MV-4-11 (cell line): Measurements from ENCODE around the gene KCTD2.
"Not testable (repeated sequence)": the region's sequence is repeated elsewhere in the genome, so short reads cannot be mapped to it uniquely, and the experiment has no call there.

Experiments used
- DNase-seq: peaks from one replicate; lab custom pipeline; 2025; lab: John Stamatoyannopoulos, UW

The KCTD2 gene

DNA sequence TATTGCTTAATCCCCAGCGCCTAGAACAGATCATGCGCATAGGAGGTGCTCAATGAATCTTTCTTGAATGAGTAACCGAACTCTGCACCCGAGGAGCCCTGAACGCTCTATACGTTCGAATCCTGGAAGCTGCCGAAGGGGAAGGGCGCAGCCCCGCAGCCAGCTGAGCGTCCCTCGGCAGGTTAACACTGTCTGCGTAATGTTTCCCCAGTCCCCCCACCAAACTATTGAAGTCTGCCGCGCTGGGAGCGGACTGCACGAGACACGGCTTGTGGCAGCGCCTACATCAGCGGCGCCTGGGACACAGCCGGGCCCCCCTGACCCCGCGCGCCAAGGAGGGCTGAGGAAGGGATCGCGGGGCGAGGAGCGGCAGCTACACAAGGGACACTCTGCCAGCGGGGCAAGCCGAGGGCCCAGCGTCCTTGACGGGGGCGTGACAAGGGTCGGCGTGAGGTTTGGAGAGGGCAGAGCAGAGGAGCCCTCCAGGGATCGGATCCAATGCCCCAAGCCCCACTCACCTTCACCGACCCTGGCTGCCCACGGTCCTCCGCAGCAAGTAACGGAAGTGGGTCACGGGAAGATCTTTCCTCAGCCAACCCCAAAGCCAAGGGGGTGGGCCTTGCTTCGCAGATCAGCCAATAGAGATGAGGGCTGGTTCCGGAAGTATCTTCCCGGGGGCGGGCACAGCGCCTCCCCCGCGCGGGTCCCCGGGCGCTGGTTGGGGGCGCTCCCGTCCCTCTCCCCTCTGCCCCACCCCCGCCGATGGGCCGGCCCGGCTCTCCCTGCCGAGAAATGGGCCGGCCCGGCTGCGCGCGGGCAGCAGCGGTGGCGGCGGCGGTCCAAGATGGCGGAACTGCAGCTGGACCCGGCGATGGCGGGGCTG lies at the start of gene KCTD2, which contains the start of gene ATP5PD:
KCTD2 (plus strand) TSS at position 819 of the 883 bp plus-strand sequence; CDS start at position 845, 26 bp downstream.
ATP5PD (minus strand) TSS at position 563 of the 883 bp plus-strand sequence. CDS start 4,319 bp downstream, outside the sequence.
- peak; percentile 94 for DNase-seq

DNA sequence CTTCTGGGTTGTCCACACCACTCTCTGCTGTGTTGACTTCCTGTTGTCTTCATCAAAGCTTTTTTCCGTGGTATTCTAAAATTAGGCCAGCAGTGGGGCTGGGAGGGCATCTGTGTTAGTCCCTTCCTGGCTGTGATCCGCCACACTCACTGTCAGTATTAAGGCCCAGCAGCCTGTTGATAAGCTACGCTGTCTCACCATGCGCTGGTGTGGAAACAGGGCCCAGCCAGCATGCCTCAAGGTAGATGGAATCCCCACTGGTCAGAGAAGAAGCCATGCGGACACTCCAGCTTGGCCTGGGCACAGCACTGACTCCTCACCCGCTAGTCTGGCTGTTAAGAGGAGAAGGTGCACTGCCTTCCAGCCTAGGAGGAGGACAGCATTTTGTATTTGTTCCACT lies 48.2 kb upstream of the KCTD2 start:
- peak; percentile 58 for DNase-seq

- DNase-seq, result peak; percentile 16
These were observed 47.5 kb upstream of the KCTD2 start for GRCh38 chr17:74999523-74999922.

GRCh38 chr17:75001915-75002843 lies 44.8 kb upstream of the KCTD2 start:
- peak; percentile 29 for DNase-seq

- no peak for DNase-seq
These were observed 43.7 kb upstream of the KCTD2 start for GRCh38 chr17:75003070-75003956.

DNA sequence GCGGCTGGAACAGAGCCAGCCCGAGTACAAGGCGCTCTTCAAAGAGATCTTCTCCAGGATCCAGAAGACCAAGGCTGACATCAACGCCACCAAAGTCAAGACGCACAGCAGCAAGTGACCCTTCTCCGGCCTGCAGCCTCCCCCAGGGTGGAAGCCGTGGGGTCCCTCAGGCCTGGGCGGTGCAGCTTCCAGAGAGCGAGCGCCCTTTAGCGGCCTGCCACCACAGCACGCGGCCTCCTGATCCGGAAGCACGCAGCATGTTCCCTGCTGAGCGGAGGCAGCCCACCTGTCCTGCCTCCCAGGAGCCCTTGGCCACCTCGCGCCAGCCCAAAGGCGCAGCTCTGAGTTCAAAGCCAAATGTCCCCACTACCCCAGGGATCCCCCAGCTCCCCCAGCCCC lies 43.1 kb upstream of the KCTD2 start:
- DNase-seq, result no peak

- no peak for DNase-seq
These were observed 42.7 kb upstream of the KCTD2 start for GRCh38 chr17:75004371-75004770.

DNA sequence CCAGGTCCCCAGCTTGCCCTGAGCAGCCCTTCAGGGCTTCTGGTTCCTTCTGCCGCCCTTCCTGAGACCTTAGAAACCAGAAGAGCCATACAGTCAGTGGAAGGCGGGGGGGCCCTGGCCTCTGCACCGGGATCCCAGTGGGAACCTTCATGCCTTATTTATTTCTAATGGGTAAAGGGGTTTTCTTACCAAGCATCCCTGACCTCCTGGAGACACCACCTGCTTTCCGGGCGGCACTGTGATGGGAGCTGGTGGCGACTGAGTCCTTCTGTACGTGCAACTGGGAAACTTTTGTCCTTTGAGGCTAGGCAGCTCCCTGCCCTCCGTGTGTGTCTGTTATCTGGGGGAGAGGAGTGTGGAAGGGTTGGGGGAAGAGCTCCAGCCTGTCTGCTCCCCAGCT lies 41.7 kb upstream of the KCTD2 start:
- no peak for DNase-seq

DNA sequence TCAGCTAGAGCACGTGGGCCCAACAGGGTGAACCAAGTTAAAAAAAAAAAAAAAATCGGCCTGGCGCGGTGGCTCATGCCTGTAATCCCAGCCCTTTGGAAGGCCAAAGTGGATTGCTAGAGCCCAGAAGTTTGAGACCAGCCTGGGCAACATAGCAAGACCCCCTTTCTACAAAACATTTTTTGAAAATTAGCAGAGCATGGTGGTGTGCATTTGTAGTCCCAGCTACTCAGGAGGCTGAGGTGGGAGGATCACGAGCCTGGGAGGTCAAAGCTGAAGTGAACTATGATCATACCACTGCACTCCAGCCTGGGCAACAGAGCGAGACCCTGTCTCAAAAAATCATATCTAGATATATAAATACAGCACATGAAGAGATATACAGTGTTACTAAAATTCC lies 40.9 kb upstream of the KCTD2 start:
- DNase-seq, result not testable (repeated sequence)

DNA sequence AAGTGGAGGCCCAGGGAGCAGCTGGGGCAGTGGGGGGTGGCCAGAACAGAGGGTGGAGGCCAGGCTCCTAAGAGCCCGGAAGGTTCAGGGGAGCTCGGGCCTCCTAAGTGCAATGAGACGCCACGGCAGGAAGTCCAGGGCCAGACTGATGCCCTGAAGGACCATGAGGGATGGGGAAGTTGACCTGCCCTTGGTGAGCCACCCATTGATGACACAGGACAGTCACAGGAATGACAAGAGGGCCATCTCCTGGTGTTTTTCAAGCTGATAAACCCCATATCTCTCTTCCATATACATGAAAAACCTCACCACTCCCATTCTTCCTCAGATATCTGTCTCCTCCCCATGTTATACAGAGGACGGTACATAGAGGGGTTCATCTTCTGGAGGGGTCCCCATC lies 40.4 kb upstream of the KCTD2 start:
- peak; percentile 37 for DNase-seq

GRCh38 chr17:75008373-75008772 lies 38.7 kb upstream of the KCTD2 start:
- no peak for DNase-seq

DNA sequence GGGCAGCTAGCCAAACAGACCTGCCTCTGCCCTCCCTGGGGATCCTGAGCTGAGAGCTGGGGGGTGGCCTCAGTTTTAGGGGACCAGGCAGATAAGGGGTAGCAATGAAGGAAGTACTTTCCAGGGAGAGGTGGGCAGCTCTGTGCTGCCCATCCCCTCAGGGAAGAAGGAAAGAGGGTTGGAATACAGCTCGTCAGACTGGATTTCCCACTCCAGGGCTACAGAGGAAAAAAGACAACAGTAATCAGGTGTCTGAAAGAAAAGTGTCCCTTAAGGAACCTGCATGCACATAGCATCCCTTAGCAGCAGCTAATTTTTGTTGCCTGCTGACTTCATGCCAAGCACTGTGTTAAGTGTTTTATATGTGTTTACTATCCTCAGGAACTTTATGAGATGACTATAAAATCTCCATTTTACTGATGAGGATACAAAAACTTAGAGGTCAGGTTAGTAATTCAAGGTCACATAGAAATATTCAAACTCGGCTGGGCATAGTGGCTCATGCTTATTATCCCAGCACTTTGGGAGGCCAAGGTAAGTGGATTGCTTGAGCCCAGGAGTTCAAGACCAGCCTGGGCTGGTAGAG lies 37.8 kb upstream of the KCTD2 start:
- DNase-seq, result no peak

DNA sequence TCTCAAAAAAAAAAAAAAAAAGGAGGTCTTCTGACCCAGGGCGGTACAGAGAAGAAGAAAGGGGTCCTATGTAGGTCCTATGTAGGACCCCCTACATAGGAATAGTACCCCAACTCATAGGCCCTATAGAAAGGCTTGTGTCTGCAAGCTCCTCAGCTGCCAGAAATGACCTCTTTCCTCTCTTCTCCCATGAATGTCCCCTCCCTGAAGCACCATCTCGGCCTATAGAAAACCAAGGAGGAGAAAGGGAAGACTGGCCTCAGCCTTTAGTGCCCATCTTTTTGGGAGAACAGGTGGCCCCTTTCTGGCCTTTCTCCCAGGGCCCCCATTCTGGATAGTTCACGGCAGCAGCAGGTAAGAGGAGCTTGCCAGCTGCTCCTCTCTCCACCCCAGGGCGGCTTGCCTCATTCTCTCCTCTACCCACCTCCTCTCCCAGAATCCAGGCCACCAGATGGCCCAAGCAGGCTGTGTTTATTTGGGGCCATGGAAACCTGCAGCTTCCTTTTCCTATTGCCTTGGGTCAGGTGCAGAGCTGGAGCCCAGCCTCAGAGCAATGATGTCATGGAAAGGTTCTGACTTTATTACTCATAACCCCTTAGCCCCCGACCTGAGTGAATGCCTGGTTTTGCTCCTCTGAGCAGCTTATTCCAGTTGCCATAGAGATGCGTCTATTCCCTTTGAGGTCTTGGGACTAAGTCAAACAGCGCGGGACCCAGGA lies 36.2 kb upstream of the KCTD2 start:
- peak; percentile 13 for DNase-seq

GRCh38 chr17:75011401-75012095 lies 35.5 kb upstream of the KCTD2 start:
- DNase-seq, result no peak

DNA sequence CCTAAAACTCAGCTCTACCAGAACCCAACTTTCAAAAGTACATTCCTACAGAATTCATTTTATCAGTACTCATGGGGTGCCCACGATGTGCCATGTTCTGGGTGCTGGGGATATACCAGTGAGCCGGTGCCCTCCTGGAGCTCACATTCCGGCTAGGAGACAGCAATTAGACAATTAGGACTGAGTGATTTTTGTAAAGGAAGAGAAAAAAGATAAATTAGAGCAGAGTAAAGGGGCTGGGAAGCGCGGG lies 35.0 kb upstream of the KCTD2 start:
- no peak for DNase-seq

GRCh38 chr17:75012346-75013091 lies 34.5 kb upstream of the KCTD2 start, which contains the start of gene MRPL58:
Gene MRPL58 (plus strand): TSS chr17:75012670. CDS start chr17:75012687, 17 bp downstream.
- peak; percentile 72 for DNase-seq

DNA sequence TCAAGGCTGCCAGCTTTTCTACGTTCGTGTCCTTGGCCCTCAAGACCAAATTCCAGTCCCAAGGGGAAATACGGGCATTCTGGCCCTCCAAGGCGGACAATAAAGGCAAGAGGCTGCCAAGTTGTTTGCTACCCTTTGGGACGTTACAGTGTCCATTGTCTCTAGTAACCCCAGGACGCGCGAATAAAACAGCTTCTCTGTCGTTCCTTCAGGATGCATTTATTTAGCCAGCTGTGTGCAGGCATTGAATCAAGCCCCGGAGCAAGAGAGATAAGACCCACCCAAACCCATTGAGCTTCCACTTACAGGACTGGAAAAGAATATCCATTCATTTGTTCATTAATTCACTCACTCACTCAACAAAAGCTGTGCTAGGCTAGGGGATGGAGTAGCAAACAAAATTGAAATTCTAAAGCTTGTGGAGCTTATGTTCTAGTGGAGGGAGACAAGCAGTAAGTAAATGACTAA lies 33.9 kb upstream of the KCTD2 start:
- DNase-seq, result no peak

GRCh38 chr17:75019146-75019545 lies 27.9 kb upstream of the KCTD2 start:
- DNase-seq, result no peak

GRCh38 chr17:75019710-75020109 lies 27.3 kb upstream of the KCTD2 start:
- no peak for DNase-seq
